Measurements from ENCODE around the gene ZNF511. TPM values are rescaled to one million over a fixed set of nuclear protein-coding genes. Genes with fewer than 3 reads are reported as not detected.

The ZNF511 gene, protein sequence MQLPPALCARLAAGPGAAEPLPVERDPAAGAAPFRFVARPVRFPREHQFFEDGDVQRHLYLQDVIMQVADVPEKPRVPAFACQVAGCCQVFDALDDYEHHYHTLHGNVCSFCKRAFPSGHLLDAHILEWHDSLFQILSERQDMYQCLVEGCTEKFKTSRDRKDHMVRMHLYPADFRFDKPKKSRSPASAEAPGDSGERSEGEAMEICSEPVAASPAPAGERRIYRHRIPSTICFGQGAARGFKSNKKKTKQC
- 30.6 and 37.9 TPM in 2 replicates for total RNA-seq

DNA sequence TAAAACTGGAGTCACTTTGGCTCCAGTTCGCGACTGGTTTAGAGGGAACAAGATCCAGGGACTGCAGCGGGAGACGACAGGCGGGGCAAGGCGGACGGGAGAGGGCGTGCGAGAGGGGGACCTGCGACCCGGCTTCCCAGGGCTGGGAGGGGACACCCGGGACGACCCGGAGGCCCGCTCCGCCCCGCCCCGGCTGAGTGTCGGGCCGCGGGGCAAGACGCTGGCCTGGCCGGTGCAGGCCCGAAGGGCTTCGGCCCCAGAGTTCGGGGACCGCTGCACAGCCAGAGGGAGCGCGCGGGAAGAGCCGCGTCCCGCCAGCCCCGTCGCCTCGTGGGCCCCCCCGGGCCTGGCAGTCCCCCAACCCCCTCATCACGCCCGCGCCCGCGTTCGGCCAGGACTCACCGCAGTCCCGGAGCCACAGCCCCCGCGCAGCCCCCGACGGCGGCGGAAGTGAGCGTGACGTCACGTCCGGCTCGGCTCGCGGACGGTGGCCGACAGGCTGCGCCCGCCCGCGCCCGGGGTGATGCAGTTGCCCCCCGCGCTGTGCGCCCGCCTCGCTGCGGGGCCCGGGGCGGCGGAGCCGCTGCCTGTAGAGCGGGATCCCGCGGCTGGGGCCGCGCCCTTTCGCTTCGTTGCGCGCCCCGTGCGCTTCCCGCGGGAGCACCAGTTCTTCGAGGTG is at the start of gene ZNF511, which contains the start of gene TUBGCP2:
TSS of gene ZNF511 (plus strand) at position 494 of the 679 bp plus-strand sequence. CDS start at position 524, 30 bp downstream.
TSS of gene TUBGCP2 (minus strand) at position 452 of the 679 bp plus-strand sequence. CDS start 5,931 bp downstream, outside the sequence.

DNA sequence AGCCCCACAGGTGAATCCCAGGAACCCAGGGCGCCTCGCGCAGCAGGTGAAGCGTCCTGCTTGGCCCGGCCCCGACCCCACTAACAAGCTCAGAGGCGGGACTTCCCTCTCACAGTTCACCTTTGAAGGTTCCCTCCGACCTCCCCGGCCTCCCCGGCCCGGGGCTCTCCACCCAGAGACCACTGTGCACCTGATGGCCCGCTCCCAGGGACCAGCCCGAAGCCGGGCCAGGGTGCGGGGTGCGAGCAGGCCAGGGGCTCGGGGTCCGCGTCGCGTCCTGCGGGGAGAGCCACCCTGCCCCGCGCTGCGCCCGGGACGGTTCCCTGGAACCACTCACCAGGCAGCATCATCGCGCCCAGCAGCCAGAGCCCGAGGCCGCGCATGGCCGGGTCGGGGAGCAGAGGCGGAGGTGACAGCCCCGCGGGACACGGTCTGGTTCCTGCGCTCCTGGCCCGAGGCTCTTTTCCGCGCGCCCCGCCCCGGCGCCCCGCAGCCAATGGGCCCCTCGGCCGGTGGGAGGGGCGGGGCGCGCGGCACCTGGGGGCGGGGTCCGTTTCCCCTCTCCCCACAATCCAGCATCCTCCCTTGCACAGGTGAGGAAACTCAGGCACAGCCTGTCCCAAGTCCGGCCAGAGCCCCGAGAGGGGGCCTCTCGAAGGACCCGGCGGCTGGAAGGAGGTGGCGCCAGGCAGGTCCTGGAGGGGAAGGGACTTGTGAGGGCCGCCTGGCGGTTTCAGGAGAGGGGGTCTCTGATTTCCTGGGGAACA is 32.1 kb upstream of the ZNF511 start, which contains the start of gene ADAM8:
TSS of gene ADAM8 (minus strand) at position 434 of the 767 bp plus-strand sequence. CDS start at position 383, 51 bp downstream.

DNA sequence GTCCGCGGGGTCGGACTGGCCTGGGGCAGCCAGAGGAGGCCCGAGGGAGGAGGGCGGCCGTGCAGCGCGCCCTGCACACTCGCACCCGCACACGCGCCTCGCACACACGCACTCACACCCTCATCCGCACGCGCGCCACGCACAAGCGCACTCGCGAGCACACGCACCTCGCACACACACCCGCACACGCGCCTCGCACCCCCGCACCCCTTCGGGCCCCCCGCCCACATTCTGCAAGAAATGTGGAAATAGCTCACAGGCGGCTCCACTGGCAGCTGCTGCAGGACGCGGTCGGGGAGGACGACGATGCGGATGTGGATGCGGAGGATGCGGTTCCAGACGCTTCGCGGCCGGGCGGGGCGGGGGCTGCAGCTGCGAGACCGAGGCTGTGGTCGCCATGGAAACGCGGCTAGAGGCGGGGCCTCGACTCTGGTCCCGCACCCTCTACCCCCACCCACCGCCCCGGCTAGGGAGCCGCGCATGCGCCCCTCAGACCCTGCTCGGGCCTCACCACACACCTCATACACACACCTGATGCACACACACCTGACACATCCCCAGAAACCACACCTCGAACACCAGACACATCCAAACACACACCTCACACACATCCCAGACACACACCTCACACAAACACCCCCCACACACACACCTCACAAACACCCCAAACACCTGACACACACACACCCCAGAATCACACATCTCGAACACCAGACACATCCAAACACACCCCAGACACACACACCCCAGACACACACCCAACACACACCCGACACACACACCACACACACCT is 28.1 kb downstream of the ZNF511 start, which contains the start of gene CALY:
TSS of gene CALY (minus strand) at position 320 of the 793 bp plus-strand sequence. CDS start 7,907 bp downstream, outside the sequence.

DNA sequence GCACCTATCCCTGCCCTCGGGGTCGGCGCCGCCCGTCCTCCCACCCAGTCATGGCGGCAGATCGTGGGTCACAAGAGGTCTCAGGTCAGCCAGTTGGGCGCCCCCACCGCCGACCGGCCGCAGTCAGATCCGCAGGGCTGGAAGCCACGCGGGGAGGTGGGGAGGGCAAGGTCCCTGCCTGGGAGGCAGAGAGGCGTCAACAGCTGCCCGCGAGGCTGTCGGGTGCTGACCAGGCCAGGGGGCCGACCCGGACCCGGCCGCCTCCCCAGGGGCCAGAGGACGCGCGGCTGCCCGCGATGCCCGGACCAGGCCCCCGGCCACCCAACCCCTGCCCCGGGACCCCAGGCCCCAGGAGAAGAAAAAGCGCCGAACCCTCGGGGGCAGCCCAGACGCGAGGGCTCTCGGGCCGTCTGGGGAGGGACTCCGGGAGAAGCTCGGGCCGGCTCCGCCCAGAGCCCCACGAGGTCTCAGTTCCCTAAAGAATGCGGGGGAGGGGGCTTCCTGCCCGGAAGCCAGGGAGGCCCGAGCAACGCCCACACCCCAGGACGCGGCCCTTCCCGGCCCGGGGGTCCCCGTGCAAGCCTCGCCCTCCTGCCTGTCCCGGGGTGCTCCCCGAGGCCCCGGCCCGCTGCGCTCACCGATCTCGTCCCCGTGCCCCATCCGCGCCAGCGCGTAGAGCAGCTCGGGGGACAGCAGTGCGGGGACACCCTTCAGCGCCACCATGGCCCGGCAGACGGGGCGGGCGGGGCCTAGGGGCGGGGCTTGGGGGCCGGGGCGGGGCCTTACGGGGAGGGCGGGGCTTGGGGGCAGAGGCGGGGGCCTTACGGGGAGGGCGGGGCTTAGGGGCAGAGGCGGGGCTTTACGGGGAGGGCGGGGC is 48.8 kb downstream of the ZNF511 start, which contains the start of gene FUOM:
TSS of gene FUOM (minus strand) at position 735 of the 877 bp plus-strand sequence. CDS start at position 723, 12 bp downstream.

Other genes with a start within 250 kb of the ZNF511 start
- not detected in 2 replicates for gene ADGRA1, start 221.0 kb upstream of the ZNF511 start, total RNA-seq
- gene KNDC1, start 148.7 kb upstream of the ZNF511 start, total RNA-seq = 0.58 and 2.7 TPM in 2 replicates
- not detected in 2 replicates for gene UTF1, start 78.7 kb upstream of the ZNF511 start, total RNA-seq
- not detected in 2 replicates for gene VENTX, start 71.1 kb upstream of the ZNF511 start, total RNA-seq
- 5.0 and 22.2 TPM in 2 replicates for gene ADAM8, start 32.0 kb upstream of the ZNF511 start, total RNA-seq
- gene TUBGCP2, start within 50 bp of the ZNF511 start, total RNA-seq = 60.3 and 67.0 TPM in 2 replicates
- gene CALY, start 28.0 kb downstream of the ZNF511 start, total RNA-seq = not detected in 2 replicates
- not detected in 2 replicates for gene PRAP1, start 38.5 kb downstream of the ZNF511 start, total RNA-seq
- gene FUOM, start 49.1 kb downstream of the ZNF511 start, total RNA-seq = 41.2 and 50.0 TPM in 2 replicates
- 149 and 150 TPM in 2 replicates for gene ECHS1, start 64.4 kb downstream of the ZNF511 start, total RNA-seq
- gene PAOX, start 70.3 kb downstream of the ZNF511 start, total RNA-seq = 8.6 and 12.9 TPM in 2 replicates
- gene MTG1, start 85.2 kb downstream of the ZNF511 start, total RNA-seq = 23.2 and 30.0 TPM in 2 replicates
- gene SPRN, start 115.7 kb downstream of the ZNF511 start, total RNA-seq = 0.89 and 2.0 TPM in 2 replicates
- gene SCART1, start 145.0 kb downstream of the ZNF511 start, total RNA-seq = under 0.01 and 0.18 TPM in 2 replicates
- 0.18 TPM in 1 of 2 replicates, not detected in the other for gene CYP2E1, start 218.4 kb downstream of the ZNF511 start, total RNA-seq